ENCODE results near the gene LIPT2. TPM values are rescaled to one million over a fixed set of nuclear protein-coding genes. Genes with fewer than 3 reads are reported as not detected.

The LIPT2 gene
- total RNA-seq, 2 experiments from 2014 or later: 10.7 to 10.9 TPM

DNA sequence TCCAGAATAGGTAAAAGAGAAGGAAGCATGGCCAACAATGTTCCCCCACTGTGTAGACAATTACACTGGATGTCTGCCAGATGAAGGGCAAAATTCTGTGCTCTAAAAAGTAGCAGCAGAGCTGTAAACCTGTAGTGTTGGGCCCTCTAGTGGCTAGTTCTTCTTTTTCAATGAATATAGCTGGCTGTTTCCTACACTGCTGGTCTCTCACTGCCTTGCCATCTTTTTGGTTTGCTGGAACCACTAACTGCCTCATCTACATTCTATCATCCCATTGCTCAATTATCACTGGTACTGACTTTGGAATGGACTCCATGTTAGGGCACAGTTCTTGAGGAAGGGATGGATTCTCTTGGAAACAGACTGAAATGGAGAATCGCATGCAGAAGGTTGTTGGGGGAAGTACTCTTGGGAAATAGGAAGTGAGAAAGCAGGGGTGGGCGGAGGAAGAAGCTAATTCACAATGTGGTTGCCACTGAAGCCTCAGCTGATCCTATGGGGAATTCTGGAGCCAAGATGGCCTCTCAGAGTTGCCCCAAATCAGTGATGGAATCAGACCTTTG, 44.1 kb downstream of the LIPT2 start:
- TF ChIP-seq, protein P1, sequence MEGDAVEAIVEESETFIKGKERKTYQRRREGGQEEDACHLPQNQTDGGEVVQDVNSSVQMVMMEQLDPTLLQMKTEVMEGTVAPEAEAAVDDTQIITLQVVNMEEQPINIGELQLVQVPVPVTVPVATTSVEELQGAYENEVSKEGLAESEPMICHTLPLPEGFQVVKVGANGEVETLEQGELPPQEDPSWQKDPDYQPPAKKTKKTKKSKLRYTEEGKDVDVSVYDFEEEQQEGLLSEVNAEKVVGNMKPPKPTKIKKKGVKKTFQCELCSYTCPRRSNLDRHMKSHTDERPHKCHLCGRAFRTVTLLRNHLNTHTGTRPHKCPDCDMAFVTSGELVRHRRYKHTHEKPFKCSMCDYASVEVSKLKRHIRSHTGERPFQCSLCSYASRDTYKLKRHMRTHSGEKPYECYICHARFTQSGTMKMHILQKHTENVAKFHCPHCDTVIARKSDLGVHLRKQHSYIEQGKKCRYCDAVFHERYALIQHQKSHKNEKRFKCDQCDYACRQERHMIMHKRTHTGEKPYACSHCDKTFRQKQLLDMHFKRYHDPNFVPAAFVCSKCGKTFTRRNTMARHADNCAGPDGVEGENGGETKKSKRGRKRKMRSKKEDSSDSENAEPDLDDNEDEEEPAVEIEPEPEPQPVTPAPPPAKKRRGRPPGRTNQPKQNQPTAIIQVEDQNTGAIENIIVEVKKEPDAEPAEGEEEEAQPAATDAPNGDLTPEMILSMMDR (IDR thresholded peaks at IDR 0.05): peak; percentile 76
- no peaks in the 10 kb centered on the region for H3K36me3 Mint-ChIP-seq (ENCODE audit: low read depth)
- no peaks in the 10 kb centered on the region for H3K4me1 ChIP-seq (ENCODE audit: insufficient read depth, low read length)
- H3K9me3 ChIP-seq (ENCODE audit: control insufficient read depth in 1 of 2, insufficient read depth in 1 of 2, low read length in 2 of 2): no peaks in the 10 kb centered on the region
- H3K36me3 ChIP-seq (ENCODE audit: insufficient read depth, low read length): no peaks in the 10 kb centered on the region
- ChIA-PET CTCF (interaction anchor here (0.5 to 2.3 kb wide), 21 partner anchors 11 to 906 kb away, joined by 3 to 50 read pairs (median 3); partner anchors contain the start of genes C2CD3, PGM2L1, POLD3 and PPME1), POLR2A (interaction anchor here (0.5 to 2.7 kb wide), 5 partner anchors 51 to 419 kb away, joined by 3 to 20 read pairs (median 3); partner anchors contain the start of gene PGM2L1)
- no peak overlapping the region for H3K27ac ChIP-seq (ENCODE audit: low read depth in 1 of 2, low read length in 2 of 2)
- peak; percentile 95 for ATAC-seq (ENCODE audit: poor library complexity)
- DNase-seq: peak in 12 of 14 experiments; percentile 2 to 82 (median 26)
- intact Hi-C loops (cut with DNase I, micrococcal nuclease): loop anchor here (1.0 kb wide), 2 partner anchors 61 to 193 kb away; no protein-coding TSS in a partner anchor
- H3K4me1 Mint-ChIP-seq (ENCODE audit: low read depth): no peaks in the 10 kb centered on the region
- H3K27ac Mint-ChIP-seq: no peak overlapping the region
- no peaks in the 10 kb centered on the region for H3K27me3 ChIP-seq (ENCODE audit: control insufficient read depth in 1 of 2, insufficient read depth in 2 of 2, low read length in 2 of 2)
- no peak overlapping the region for H3K4me3 Mint-ChIP-seq
- H3K4me3 ChIP-seq (ENCODE audit: low read length): no peak overlapping the region
- H3K9me3 Mint-ChIP-seq: no peaks in the 10 kb centered on the region
- peaks cover 13% of the 10 kb centered on the region for H3K27me3 Mint-ChIP-seq

- peaks cover 4% of the 10 kb centered on the region for H3K27me3 Mint-ChIP-seq
- POLR2A ChIA-PET: interaction anchor here (2.7 kb wide), 1 partner anchor 57 kb away, joined by 20 read pairs; no protein-coding TSS in a partner anchor
- no peaks in the 10 kb centered on the region for H3K9me3 ChIP-seq (ENCODE audit: control insufficient read depth in 1 of 2, insufficient read depth in 1 of 2, low read length in 2 of 2)
- no peaks in the 10 kb centered on the region for H3K4me1 ChIP-seq (ENCODE audit: insufficient read depth, low read length)
- H3K27ac ChIP-seq (ENCODE audit: low read depth in 1 of 2, low read length in 2 of 2): no peak overlapping the region
- ATAC-seq (ENCODE audit: poor library complexity): no peak
- DNase-seq: no peak
- H3K36me3 ChIP-seq (ENCODE audit: insufficient read depth, low read length): no peaks in the 10 kb centered on the region
- intact Hi-C loops (cut with DNase I, micrococcal nuclease): no loop called here
- H3K36me3 Mint-ChIP-seq (ENCODE audit: low read depth): no peaks in the 10 kb centered on the region
- no peaks in the 10 kb centered on the region for H3K9me3 Mint-ChIP-seq
- TF ChIP-seq, protein P1 (IDR thresholded peaks at IDR 0.05): no peak
- no peaks in the 10 kb centered on the region for H3K27me3 ChIP-seq (ENCODE audit: control insufficient read depth in 1 of 2, insufficient read depth in 2 of 2, low read length in 2 of 2)
- H3K4me1 Mint-ChIP-seq (ENCODE audit: low read depth): no peaks in the 10 kb centered on the region
- CTCF ChIA-PET: interaction anchor here (1.0 kb wide), 2 partner anchors 40 to 59 kb away, joined by 4 to 5 read pairs; no protein-coding TSS in a partner anchor
- no peak overlapping the region for H3K4me3 ChIP-seq (ENCODE audit: low read length)
- no peak overlapping the region for H3K27ac Mint-ChIP-seq
- H3K4me3 Mint-ChIP-seq: no peak overlapping the region
Observed at GRCh38 chr11:74447720-74448119, 45.8 kb downstream of the LIPT2 start.

DNA sequence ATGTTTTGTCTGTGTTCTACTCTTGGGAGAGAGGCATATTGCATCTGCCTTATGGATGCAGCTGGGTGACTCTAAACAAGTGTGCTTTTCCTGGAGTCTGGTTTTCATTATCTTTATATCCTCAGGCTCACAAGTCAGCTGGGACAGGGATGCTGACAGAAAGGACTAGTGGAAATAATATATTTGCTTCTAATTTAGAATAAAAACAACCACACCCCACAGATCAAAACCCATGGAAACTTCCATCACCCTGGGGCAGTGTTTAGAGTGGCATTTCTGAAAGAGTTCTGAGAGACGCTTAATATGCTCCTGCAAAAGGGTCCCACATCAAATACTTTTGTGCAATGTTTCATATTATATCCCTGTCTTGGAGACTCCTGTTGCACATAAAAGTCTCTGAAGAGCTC, 47.0 kb downstream of the LIPT2 start:
- H3K9me3 Mint-ChIP-seq: no peaks in the 10 kb centered on the region
- ATAC-seq (ENCODE audit: poor library complexity) (no peak), DNase-seq (no peak)
- POLR2A ChIA-PET: no interaction called here
- no peaks in the 10 kb centered on the region for H3K4me1 Mint-ChIP-seq (ENCODE audit: low read depth)
- H3K27ac Mint-ChIP-seq: no peak overlapping the region
- intact Hi-C loops (cut with DNase I, micrococcal nuclease): no loop called here
- Histone ChIP-seq H3K4me3 (ENCODE audit: low read length) (no peak overlapping the region), H3K4me1 (ENCODE audit: insufficient read depth, low read length) (no peaks in the 10 kb centered on the region), H3K27ac (ENCODE audit: low read depth in 1 of 2, low read length in 2 of 2) (no peak overlapping the region), H3K9me3 (ENCODE audit: control insufficient read depth in 1 of 2, insufficient read depth in 1 of 2, low read length in 2 of 2) (no peaks in the 10 kb centered on the region), H3K36me3 (ENCODE audit: insufficient read depth, low read length) (no peaks in the 10 kb centered on the region), H3K27me3 (ENCODE audit: control insufficient read depth in 1 of 2, insufficient read depth in 2 of 2, low read length in 2 of 2) (no peaks in the 10 kb centered on the region)
- TF ChIP-seq, protein P1 (IDR thresholded peaks at IDR 0.05): no peak
- H3K36me3 Mint-ChIP-seq (ENCODE audit: low read depth): no peaks in the 10 kb centered on the region
- CTCF ChIA-PET: interaction anchor here (0.7 to 0.9 kb wide), 2 partner anchors 27 to 58 kb away, joined by 3 read pairs; no protein-coding TSS in a partner anchor
- no peaks in the 10 kb centered on the region for H3K27me3 Mint-ChIP-seq
- H3K4me3 Mint-ChIP-seq: no peak overlapping the region
